Liver (tissue), 9 donors: ENCODE measurements around the gene TAF1C. TPM values are rescaled to one million over a fixed set of nuclear protein-coding genes. Genes with fewer than 3 reads are reported as not detected.

ENCODE experiments used
- DNase-seq: peaks from one replicate; pipeline ENCODE4 v3.0.0-alpha.2; 2017; ENCODE audit warnings: low spot score
- H3K27ac ChIP-seq, 2 donors: one replicate each; pipeline ENCODE4 v1.7.0; 2013; ENCODE audit warnings: inconsistent platforms in 2 of 2, low read length in 2 of 2, control low read depth in 1 of 2, low read depth in 1 of 2, mild to moderate bottlenecking in 1 of 2
- H3K27me3 ChIP-seq, 4 donors: one replicate each; pipeline versions ENCODE4 v1.6.1 to v1.7.0; 2013; ENCODE audit warnings: low read length in 3 of 4, inconsistent platforms in 1 of 4, mild to moderate bottlenecking in 1 of 4, moderate library complexity in 1 of 4; ENCODE audit not compliant: control insufficient read depth in 4 of 4, insufficient read depth in 4 of 4
- H3K36me3 ChIP-seq, 4 donors: one replicate each; pipeline versions ENCODE4 v1.6.1 to v1.7.0; 2013; ENCODE audit warnings: low read length in 3 of 4, mild to moderate bottlenecking in 3 of 4, low read depth in 1 of 4, moderate library complexity in 1 of 4; ENCODE audit not compliant: control insufficient read depth in 4 of 4, insufficient read depth in 3 of 4
- H3K4me1 ChIP-seq, 4 donors: one replicate each; pipeline versions ENCODE4 v1.6.1 to v1.7.0; 2013; ENCODE audit warnings: low read length in 3 of 4, mild to moderate bottlenecking in 3 of 4, moderate library complexity in 1 of 4; ENCODE audit not compliant: control insufficient read depth in 4 of 4, insufficient read depth in 4 of 4
- H3K4me3 ChIP-seq, 3 donors: one replicate each; pipeline versions ENCODE4 v1.6.1 to v1.7.0; 2013; ENCODE audit warnings: low read length in 3 of 3, control low read depth in 1 of 3, low read depth in 1 of 3, mild to moderate bottlenecking in 1 of 3
- H3K9ac ChIP-seq, 2 donors: one replicate each; pipeline ENCODE4 v1.7.0; 2013; ENCODE audit warnings: low read length in 2 of 2, mild to moderate bottlenecking in 2 of 2, moderate library complexity in 2 of 2, control low read depth in 1 of 2, low read depth in 1 of 2
- H3K9me3 ChIP-seq, 4 donors: one replicate each; pipeline versions ENCODE4 v1.6.1 to v1.7.0; 2013; ENCODE audit warnings: low read length in 3 of 4; ENCODE audit not compliant: control insufficient read depth in 4 of 4
- EGR1 ChIP-seq, 2 donors: IDR thresholded peaks; 2 replicates each; pipeline ENCODE4 v1.6.1; 2016 to 2018; ENCODE audit warnings: antibody characterized with exemption in 2 of 2, low read depth in 2 of 2
- FOXA1 ChIP-seq: IDR thresholded peaks from 2 replicates; pipeline ENCODE4 v1.6.1; 2016; ENCODE audit warnings: antibody characterized with exemption
- FOXA2 ChIP-seq: IDR thresholded peaks from 2 replicates; pipeline ENCODE4 v1.6.1; 2016; ENCODE audit warnings: antibody characterized with exemption
- GABPA ChIP-seq, 2 donors: IDR thresholded peaks in 1 of 2; conservative IDR thresholded peaks in 1 of 2; 2 replicates each; pipeline ENCODE4 v1.6.1; 2016; ENCODE audit warnings: antibody characterized with exemption in 2 of 2, mild to moderate bottlenecking in 1 of 2, moderate library complexity in 1 of 2
- HNF4A ChIP-seq, 2 donors: conservative IDR thresholded peaks; 2 replicates each; pipeline ENCODE4 v1.6.1; 2016; ENCODE audit warnings: antibody characterized with exemption in 2 of 2, mild to moderate bottlenecking in 2 of 2
- HNF4G ChIP-seq: IDR thresholded peaks from 2 replicates; pipeline ENCODE4 v1.6.1; 2016; ENCODE audit warnings: antibody characterized with exemption
- JUND ChIP-seq, 2 donors: IDR thresholded peaks; 2 replicates each; pipeline ENCODE4 v1.6.1; 2016; ENCODE audit warnings: antibody characterized with exemption in 2 of 2
- NR2F2 ChIP-seq: IDR thresholded peaks from 2 replicates; pipeline ENCODE4 v1.6.1; 2016; ENCODE audit warnings: antibody characterized with exemption
- RAD21 ChIP-seq, 2 donors: IDR thresholded peaks; 2 replicates each; pipeline ENCODE4 v1.6.1; 2016; ENCODE audit warnings: antibody characterized with exemption in 2 of 2, mild to moderate bottlenecking in 2 of 2
- RXRA ChIP-seq, 2 donors: IDR thresholded peaks; 2 replicates each; pipeline ENCODE4 v1.6.1; 2017 to 2018; ENCODE audit warnings: antibody characterized with exemption in 2 of 2, mild to moderate bottlenecking in 1 of 2
- SP1 ChIP-seq: IDR thresholded peaks from 2 replicates; pipeline ENCODE4 v1.6.1; 2018; ENCODE audit warnings: antibody characterized with exemption, mild to moderate bottlenecking
- TAF1 ChIP-seq: conservative IDR thresholded peaks from 2 replicates; pipeline ENCODE4 v1.6.1; 2016; ENCODE audit warnings: antibody characterized with exemption, mild to moderate bottlenecking
- YY1 ChIP-seq: IDR thresholded peaks from 2 replicates; pipeline ENCODE4 v1.6.1; 2016; ENCODE audit warnings: antibody characterized with exemption, mild to moderate bottlenecking
- WGBS: extraction: QIAGEN DNeasy Blood & Tissue Kit; methylation state at CpG from one replicate; pipeline ENCODE4 v1.1.7; 2013; 5-methylcytosine and 5-hydroxymethylcytosine counted together
- polyA plus RNA-seq, 2 donors: library from polyadenylated mRNA; stranded (reverse) in 1 of 2; unstranded in 1 of 2; fragments of 200-250 nt in 1 of 2; fragments of >200 nt in 1 of 2; fragmentation: Nextera tagmentation in 1 of 2; extraction: Ambion mirVana in 1 of 2; gene quantifications; one replicate each; pipeline versions ENCODE4 v1.2.1 to v1.2.3, GENCODE V29; 2013 to 2015
- total RNA-seq, 2 donors: library from RNA; depleted of rRNA; stranded (reverse); fragments of >200 nt; gene quantifications; one replicate each; pipeline ENCODE4 v1.2.3, GENCODE V29; 2014
- TF ChIP-seq, protein P1 (sequence below): fragments of 150-350 bp; IDR thresholded peaks from 2 replicates; pipeline ENCODE4 v1.5.1; 2017; ENCODE audit warnings: improper control_type of control experiment, low read depth, low read length; ENCODE audit not compliant: missing input control
- TF ChIP-seq, protein P2 (sequence below): IDR thresholded peaks from 2 replicates; pipeline ENCODE4 v1.6.1; 2016; ENCODE audit warnings: antibody characterized with exemption
- TF ChIP-seq, protein P3 (sequence below): IDR thresholded peaks from 2 replicates; pipeline ENCODE4 v1.6.1; 2016; ENCODE audit warnings: antibody characterized with exemption
- TF ChIP-seq, protein P4 (sequence below): IDR thresholded peaks from 2 replicates; pipeline ENCODE4 v1.6.1; 2016; ENCODE audit warnings: antibody characterized with exemption
- TF ChIP-seq, protein P5 (sequence below): IDR thresholded peaks from 2 replicates; pipeline ENCODE4 v1.6.1; 2016; ENCODE audit warnings: antibody characterized with exemption, mild to moderate bottlenecking
- donor health status: healthy.
- donor health status: healthy.
- donor health status: healthy.
- donor health status: healthy.
- donor health status: healthy.

The TAF1C gene, protein sequence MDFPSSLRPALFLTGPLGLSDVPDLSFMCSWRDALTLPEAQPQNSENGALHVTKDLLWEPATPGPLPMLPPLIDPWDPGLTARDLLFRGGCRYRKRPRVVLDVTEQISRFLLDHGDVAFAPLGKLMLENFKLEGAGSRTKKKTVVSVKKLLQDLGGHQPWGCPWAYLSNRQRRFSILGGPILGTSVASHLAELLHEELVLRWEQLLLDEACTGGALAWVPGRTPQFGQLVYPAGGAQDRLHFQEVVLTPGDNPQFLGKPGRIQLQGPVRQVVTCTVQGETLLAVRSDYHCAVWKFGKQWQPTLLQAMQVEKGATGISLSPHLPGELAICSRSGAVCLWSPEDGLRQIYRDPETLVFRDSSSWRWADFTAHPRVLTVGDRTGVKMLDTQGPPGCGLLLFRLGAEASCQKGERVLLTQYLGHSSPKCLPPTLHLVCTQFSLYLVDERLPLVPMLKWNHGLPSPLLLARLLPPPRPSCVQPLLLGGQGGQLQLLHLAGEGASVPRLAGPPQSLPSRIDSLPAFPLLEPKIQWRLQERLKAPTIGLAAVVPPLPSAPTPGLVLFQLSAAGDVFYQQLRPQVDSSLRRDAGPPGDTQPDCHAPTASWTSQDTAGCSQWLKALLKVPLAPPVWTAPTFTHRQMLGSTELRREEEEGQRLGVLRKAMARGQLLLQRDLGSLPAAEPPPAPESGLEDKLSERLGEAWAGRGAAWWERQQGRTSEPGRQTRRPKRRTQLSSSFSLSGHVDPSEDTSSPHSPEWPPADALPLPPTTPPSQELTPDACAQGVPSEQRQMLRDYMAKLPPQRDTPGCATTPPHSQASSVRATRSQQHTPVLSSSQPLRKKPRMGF
- 10 to 100 TPM; 10.4 to 34.5 TPM for total RNA-seq
- 10 to 100 TPM; 10.2 to 12.1 TPM for polyA plus RNA-seq

DNA sequence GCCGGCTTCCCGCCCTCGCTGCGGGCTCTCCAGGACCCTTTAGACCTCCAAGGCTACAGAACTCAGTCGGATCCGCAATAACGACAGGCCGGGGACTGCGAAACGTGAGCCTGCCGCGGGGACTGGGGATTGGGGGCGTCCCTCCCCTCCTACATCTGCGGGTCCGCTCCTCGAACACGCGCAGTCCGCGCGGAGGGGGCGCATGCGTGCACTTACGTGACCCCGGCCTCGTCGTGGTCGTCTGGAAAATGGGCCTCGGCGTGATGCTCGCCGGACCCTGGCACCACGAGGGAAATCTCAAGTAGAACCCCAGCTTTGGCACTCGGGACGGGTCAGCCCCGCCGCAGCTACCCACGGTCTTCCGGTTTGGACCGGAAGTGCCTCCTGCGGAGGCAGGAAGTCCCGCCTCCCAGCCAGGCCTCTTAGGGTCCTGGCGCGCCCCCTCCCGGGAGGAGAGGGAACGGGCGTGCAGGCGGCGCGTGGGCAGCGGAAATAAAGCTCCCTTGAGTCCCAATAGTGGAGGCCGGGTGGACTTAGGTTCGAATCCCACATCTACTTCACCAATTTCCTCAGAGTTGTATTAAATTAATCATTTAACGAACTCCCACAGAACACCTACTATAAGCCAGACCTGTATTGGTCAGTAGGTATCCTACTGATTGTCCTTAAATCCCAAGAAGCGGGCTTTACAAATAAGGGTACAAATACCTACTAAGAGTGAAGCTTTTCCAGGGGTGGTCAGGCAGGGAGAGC lies at the start of gene TAF1C:
Gene TAF1C, minus strand, starts transcription at position 373 of the 753 bp plus-strand sequence. CDS start 2,069 bp downstream, outside the sequence.
- Histone ChIP-seq H3K9me3 (no peaks in the 10 kb centered on the region), H3K27me3 (no peaks in the 10 kb centered on the region), H3K27ac (peak within 1 kb of the TSS in 1 of 2 donors; percentile 2), H3K4me1 (peaks cover 0 to 17% (median 6%) of the 10 kb centered on the region in 4 donors), H3K9ac (peak within 1 kb of the TSS; percentile 71 to 79), H3K4me3 (peak within 1 kb of the TSS; percentile 72 to 94 (median 91)), H3K36me3 (peaks cover 3 to 19% (median 11%) of the 10 kb centered on the region in 4 donors)
- TF ChIP-seq NR2F2 = peak; percentile 29
- TF ChIP-seq FOXA1 = no peak
- TF ChIP-seq, protein P1, sequence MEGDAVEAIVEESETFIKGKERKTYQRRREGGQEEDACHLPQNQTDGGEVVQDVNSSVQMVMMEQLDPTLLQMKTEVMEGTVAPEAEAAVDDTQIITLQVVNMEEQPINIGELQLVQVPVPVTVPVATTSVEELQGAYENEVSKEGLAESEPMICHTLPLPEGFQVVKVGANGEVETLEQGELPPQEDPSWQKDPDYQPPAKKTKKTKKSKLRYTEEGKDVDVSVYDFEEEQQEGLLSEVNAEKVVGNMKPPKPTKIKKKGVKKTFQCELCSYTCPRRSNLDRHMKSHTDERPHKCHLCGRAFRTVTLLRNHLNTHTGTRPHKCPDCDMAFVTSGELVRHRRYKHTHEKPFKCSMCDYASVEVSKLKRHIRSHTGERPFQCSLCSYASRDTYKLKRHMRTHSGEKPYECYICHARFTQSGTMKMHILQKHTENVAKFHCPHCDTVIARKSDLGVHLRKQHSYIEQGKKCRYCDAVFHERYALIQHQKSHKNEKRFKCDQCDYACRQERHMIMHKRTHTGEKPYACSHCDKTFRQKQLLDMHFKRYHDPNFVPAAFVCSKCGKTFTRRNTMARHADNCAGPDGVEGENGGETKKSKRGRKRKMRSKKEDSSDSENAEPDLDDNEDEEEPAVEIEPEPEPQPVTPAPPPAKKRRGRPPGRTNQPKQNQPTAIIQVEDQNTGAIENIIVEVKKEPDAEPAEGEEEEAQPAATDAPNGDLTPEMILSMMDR = peak; percentile 97
- TF ChIP-seq, protein P2, sequence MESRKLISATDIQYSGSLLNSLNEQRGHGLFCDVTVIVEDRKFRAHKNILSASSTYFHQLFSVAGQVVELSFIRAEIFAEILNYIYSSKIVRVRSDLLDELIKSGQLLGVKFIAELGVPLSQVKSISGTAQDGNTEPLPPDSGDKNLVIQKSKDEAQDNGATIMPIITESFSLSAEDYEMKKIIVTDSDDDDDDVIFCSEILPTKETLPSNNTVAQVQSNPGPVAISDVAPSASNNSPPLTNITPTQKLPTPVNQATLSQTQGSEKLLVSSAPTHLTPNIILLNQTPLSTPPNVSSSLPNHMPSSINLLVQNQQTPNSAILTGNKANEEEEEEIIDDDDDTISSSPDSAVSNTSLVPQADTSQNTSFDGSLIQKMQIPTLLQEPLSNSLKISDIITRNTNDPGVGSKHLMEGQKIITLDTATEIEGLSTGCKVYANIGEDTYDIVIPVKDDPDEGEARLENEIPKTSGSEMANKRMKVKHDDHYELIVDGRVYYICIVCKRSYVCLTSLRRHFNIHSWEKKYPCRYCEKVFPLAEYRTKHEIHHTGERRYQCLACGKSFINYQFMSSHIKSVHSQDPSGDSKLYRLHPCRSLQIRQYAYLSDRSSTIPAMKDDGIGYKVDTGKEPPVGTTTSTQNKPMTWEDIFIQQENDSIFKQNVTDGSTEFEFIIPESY = no peak
- TF ChIP-seq, protein P3, sequence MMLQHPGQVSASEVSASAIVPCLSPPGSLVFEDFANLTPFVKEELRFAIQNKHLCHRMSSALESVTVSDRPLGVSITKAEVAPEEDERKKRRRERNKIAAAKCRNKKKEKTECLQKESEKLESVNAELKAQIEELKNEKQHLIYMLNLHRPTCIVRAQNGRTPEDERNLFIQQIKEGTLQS = no peak
- peak in 1 of 2 donors; percentile 74 for TF ChIP-seq EGR1 (IDR thresholded peaks at IDR 0.05; ENCODE audit: low read depth in 2 of 2)
- peak in 1 of 2 donors; percentile 17 for TF ChIP-seq RXRA (IDR thresholded peaks at IDR 0.05)
- TF ChIP-seq, protein P4, sequence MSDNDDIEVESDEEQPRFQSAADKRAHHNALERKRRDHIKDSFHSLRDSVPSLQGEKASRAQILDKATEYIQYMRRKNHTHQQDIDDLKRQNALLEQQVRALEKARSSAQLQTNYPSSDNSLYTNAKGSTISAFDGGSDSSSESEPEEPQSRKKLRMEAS = peak; percentile 73
- TF ChIP-seq HNF4A (conservative IDR thresholded peaks at IDR 0.05) = no peak
- no peak for TF ChIP-seq JUND (IDR thresholded peaks at IDR 0.05)
- TF ChIP-seq YY1 = no peak
- TF ChIP-seq FOXA2 = no peak
- TF ChIP-seq SP1 = peak; percentile 34
- peak; percentile 88 to 92 for TF ChIP-seq RAD21 (IDR thresholded peaks at IDR 0.05)
- TF ChIP-seq, protein P5, sequence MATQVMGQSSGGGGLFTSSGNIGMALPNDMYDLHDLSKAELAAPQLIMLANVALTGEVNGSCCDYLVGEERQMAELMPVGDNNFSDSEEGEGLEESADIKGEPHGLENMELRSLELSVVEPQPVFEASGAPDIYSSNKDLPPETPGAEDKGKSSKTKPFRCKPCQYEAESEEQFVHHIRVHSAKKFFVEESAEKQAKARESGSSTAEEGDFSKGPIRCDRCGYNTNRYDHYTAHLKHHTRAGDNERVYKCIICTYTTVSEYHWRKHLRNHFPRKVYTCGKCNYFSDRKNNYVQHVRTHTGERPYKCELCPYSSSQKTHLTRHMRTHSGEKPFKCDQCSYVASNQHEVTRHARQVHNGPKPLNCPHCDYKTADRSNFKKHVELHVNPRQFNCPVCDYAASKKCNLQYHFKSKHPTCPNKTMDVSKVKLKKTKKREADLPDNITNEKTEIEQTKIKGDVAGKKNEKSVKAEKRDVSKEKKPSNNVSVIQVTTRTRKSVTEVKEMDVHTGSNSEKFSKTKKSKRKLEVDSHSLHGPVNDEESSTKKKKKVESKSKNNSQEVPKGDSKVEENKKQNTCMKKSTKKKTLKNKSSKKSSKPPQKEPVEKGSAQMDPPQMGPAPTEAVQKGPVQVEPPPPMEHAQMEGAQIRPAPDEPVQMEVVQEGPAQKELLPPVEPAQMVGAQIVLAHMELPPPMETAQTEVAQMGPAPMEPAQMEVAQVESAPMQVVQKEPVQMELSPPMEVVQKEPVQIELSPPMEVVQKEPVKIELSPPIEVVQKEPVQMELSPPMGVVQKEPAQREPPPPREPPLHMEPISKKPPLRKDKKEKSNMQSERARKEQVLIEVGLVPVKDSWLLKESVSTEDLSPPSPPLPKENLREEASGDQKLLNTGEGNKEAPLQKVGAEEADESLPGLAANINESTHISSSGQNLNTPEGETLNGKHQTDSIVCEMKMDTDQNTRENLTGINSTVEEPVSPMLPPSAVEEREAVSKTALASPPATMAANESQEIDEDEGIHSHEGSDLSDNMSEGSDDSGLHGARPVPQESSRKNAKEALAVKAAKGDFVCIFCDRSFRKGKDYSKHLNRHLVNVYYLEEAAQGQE = no peak
- TF ChIP-seq GABPA (IDR thresholded peaks at IDR 0.05 in 1 of 2, conservative IDR thresholded peaks at IDR 0.05 in 1 of 2) = peak; percentile 98 to 100
- no peak for TF ChIP-seq HNF4G
- no peak for TF ChIP-seq TAF1
- peak; percentile 95 for DNase-seq
- 2% methylated on average over 55 of the region's 55 CpGs for WGBS
